Neural progenitor cell (in vitro differentiated cells): ENCODE data around the gene IL3RA.

Experiments used
- EZH2 ChIP-seq: fragments of 200-600 bp; sonication (generic); IDR thresholded peaks from 2 replicates; pipeline ENCODE4 v1.6.1; 2017; ENCODE audit warnings: antibody characterized with exemption, mild to moderate bottlenecking, moderate library complexity
- EZH2phosphoT487 ChIP-seq: fragments of 200-600 bp; sonication (generic); IDR thresholded peaks from 2 replicates; pipeline ENCODE4 v1.6.1; 2017; ENCODE audit warnings: antibody characterized with exemption
- TF ChIP-seq, protein P1 (sequence below): fragments of 200-600 bp; sonication (generic); IDR thresholded peaks from 2 replicates; pipeline ENCODE4 v1.5.1; 2017; ENCODE audit warnings: antibody characterized with exemption, mild to moderate bottlenecking

GRCh38 chrX:1389181-1389992, 52.8 kb downstream of the IL3RA start:
- TF ChIP-seq EZH2: no peak
- TF ChIP-seq, protein P1, sequence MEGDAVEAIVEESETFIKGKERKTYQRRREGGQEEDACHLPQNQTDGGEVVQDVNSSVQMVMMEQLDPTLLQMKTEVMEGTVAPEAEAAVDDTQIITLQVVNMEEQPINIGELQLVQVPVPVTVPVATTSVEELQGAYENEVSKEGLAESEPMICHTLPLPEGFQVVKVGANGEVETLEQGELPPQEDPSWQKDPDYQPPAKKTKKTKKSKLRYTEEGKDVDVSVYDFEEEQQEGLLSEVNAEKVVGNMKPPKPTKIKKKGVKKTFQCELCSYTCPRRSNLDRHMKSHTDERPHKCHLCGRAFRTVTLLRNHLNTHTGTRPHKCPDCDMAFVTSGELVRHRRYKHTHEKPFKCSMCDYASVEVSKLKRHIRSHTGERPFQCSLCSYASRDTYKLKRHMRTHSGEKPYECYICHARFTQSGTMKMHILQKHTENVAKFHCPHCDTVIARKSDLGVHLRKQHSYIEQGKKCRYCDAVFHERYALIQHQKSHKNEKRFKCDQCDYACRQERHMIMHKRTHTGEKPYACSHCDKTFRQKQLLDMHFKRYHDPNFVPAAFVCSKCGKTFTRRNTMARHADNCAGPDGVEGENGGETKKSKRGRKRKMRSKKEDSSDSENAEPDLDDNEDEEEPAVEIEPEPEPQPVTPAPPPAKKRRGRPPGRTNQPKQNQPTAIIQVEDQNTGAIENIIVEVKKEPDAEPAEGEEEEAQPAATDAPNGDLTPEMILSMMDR: no peak
- TF ChIP-seq EZH2phosphoT487: no peak
